Lung (tissue), 16 donors: ENCODE data around the gene FYB1. TPM values are rescaled to one million over a fixed set of nuclear protein-coding genes. Genes with fewer than 3 reads are reported as not detected.

Experiments
- ATAC-seq: fragments of 200-7000 bp; cut with Tn5 transposase; one replicate; pipeline ENCODE4 v1.9.1; 2020; ENCODE audit warnings: moderate number of reproducible peaks; ENCODE audit not compliant: insufficient read depth, low FRiP score
- DNase-seq, 3 donors: peaks; one replicate each; pipeline ENCODE4 v3.0.0-alpha.2; 2013 to 2017
- H3K27ac ChIP-seq, 2 donors: one replicate each; pipeline ENCODE4 v1.5.1; 2013; ENCODE audit warnings: mild to moderate bottlenecking in 2 of 2, moderate library complexity in 2 of 2, control low read depth in 1 of 2, inconsistent platforms in 1 of 2, low read depth in 1 of 2, low read length in 1 of 2
- H3K27me3 ChIP-seq, 3 donors: one replicate each; pipeline ENCODE4 v1.5.1; 2013; ENCODE audit warnings: low read length in 2 of 3; ENCODE audit not compliant: control insufficient read depth in 3 of 3, insufficient read depth in 3 of 3
- H3K36me3 ChIP-seq, 4 donors: one replicate each; pipeline ENCODE4 v1.5.1; 2013; ENCODE audit warnings: low read length in 4 of 4, mild to moderate bottlenecking in 1 of 4, moderate library complexity in 1 of 4; ENCODE audit not compliant: control insufficient read depth in 4 of 4, insufficient read depth in 4 of 4
- H3K4me1 ChIP-seq, 5 donors: one replicate each; pipeline ENCODE4 v1.5.1; 2013; ENCODE audit warnings: low read length in 5 of 5, mild to moderate bottlenecking in 2 of 5, moderate library complexity in 1 of 5; ENCODE audit not compliant: control insufficient read depth in 5 of 5, insufficient read depth in 5 of 5
- H3K4me3 ChIP-seq: one replicate; pipeline ENCODE4 v1.5.1; 2013; ENCODE audit warnings: mild to moderate bottlenecking, control low read depth, moderate library complexity
- H3K9ac ChIP-seq, 2 donors: one replicate each; pipeline ENCODE4 v1.5.1; 2013; ENCODE audit warnings: low read length in 2 of 2, control low read depth in 1 of 2; ENCODE audit not compliant: insufficient read depth in 1 of 2
- H3K9me3 ChIP-seq, 4 donors: one replicate each; pipeline ENCODE4 v1.5.1; 2013; ENCODE audit warnings: low read length in 3 of 4, mild to moderate bottlenecking in 1 of 4, moderate library complexity in 1 of 4; ENCODE audit not compliant: control insufficient read depth in 4 of 4, insufficient read depth in 3 of 4
- WGBS, 2 donors: extraction: QIAGEN DNeasy Blood & Tissue Kit; methylation state at CpG; one replicate each; pipeline ENCODE4 v1.1.7; 2013; 5-methylcytosine and 5-hydroxymethylcytosine counted together
- long read RNA-seq, 5 donors: transcript quantifications; one replicate each; lab custom pipeline, GENCODE V29; 2026
- polyA plus RNA-seq, 2 donors: library from polyadenylated mRNA; stranded (reverse); fragments of 200-250 nt; gene quantifications; one replicate each; pipeline ENCODE4 v1.2.1, GENCODE V29; 2013
- total RNA-seq, 2 donors: library from RNA; depleted of rRNA in 1 of 2; stranded (reverse); fragments of >200 nt in 1 of 2; gene quantifications; one replicate each; pipeline ENCODE4 v1.2.1, GENCODE V29; 2014 to 2021
- TF ChIP-seq, protein P1 (sequence below): IDR thresholded peaks from 2 replicates; pipeline ENCODE4 v1.5.1; 2012; ENCODE audit warnings: mild to moderate bottlenecking; ENCODE audit errors: control extremely low read depth, extremely low read depth
- donor health status: control.
- donor health status: control.
- donor health status: Bipolar disorder and iron deficiency.
- donor health status: healthy.
- donor health status: DM: yes; HTN: yes; CAD: no.

Gene FYB1, protein sequence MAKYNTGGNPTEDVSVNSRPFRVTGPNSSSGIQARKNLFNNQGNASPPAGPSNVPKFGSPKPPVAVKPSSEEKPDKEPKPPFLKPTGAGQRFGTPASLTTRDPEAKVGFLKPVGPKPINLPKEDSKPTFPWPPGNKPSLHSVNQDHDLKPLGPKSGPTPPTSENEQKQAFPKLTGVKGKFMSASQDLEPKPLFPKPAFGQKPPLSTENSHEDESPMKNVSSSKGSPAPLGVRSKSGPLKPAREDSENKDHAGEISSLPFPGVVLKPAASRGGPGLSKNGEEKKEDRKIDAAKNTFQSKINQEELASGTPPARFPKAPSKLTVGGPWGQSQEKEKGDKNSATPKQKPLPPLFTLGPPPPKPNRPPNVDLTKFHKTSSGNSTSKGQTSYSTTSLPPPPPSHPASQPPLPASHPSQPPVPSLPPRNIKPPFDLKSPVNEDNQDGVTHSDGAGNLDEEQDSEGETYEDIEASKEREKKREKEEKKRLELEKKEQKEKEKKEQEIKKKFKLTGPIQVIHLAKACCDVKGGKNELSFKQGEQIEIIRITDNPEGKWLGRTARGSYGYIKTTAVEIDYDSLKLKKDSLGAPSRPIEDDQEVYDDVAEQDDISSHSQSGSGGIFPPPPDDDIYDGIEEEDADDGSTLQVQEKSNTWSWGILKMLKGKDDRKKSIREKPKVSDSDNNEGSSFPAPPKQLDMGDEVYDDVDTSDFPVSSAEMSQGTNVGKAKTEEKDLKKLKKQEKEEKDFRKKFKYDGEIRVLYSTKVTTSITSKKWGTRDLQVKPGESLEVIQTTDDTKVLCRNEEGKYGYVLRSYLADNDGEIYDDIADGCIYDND
- total RNA-seq (10 to 100 TPM; 31.2 to 33.9 TPM), polyA plus RNA-seq (10 to 100 TPM in 1 of 2 donors, 1 to 10 TPM in 1; 4.5 to 51.4 TPM)
- long read RNA-seq, donor 1, partial matches to known transcripts: 0 of 2 reads
- long read RNA-seq, donor 1, other reads (novel, unspliced or antisense): 0 of 2 reads
- long read RNA-seq, donor 2: 0 reads
- long read RNA-seq, donor 3: 0 reads
- long read RNA-seq, donor 4: 0 reads
- long read RNA-seq, donor 5: 0 reads

DNA sequence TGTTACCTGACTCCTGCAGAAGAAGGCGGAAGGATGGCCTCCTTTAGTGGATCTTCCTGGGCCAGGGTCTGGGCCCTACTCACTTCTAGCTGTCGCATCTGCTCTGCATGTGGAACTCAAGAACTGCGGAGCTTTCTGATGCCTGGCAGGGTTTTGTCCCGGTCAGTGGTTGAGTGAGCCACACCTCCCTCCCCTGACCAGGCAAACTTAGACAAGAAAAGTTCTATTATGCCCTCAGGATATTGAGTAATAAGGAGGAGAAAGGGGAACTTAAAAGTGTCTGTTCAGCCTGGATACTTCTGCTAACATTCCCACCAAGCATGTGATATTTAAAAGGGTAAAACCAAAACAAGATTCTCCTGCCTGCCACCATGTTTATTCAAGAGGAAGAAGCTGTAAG, at the start of gene FYB1:
Gene FYB1 (minus strand): TSS at position 127 of the 400 bp plus-strand sequence. CDS start 16,603 bp downstream, outside the sequence.
- no peaks in the 10 kb centered on the region for H3K27me3 ChIP-seq
- no peaks in the 10 kb centered on the region for H3K9me3 ChIP-seq
- peak within 1 kb of the TSS in 1 of 2 donors; percentile 59 for H3K27ac ChIP-seq
- no peak within 1 kb of the TSS for H3K4me3 ChIP-seq
- peaks cover 0 to 13% (median 0%) of the 10 kb centered on the region in 5 donors for H3K4me1 ChIP-seq
- peak; percentile 48 for ATAC-seq
- 44 to 65% methylated on average over 4 of the region's 4 CpGs for WGBS, 2 donors
- H3K9ac ChIP-seq: no peak within 1 kb of the TSS
- TF ChIP-seq, protein P1, sequence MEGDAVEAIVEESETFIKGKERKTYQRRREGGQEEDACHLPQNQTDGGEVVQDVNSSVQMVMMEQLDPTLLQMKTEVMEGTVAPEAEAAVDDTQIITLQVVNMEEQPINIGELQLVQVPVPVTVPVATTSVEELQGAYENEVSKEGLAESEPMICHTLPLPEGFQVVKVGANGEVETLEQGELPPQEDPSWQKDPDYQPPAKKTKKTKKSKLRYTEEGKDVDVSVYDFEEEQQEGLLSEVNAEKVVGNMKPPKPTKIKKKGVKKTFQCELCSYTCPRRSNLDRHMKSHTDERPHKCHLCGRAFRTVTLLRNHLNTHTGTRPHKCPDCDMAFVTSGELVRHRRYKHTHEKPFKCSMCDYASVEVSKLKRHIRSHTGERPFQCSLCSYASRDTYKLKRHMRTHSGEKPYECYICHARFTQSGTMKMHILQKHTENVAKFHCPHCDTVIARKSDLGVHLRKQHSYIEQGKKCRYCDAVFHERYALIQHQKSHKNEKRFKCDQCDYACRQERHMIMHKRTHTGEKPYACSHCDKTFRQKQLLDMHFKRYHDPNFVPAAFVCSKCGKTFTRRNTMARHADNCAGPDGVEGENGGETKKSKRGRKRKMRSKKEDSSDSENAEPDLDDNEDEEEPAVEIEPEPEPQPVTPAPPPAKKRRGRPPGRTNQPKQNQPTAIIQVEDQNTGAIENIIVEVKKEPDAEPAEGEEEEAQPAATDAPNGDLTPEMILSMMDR: no peak
- peak in 2 of 3 donors; percentile 19 to 25 for DNase-seq
- H3K36me3 ChIP-seq: no peaks in the 10 kb centered on the region

DNA sequence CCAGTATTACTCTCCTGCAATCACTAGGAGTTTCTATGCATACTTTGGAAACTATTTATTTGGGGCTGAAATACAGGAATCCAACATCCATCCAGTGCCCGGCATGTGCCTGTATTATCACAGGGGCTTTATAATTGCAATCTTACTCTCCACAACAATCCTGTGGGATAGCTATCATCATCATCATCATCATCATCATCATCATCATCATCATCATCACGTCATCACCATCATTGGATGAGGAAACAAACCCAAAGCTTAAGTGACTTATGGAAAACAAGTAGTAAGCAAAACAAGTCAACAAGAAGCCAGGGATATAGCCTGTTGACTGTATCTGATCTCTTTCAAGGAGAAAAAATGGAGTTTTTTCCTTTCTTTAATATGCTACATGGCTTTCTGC, 47.8 kb upstream of the FYB1 start:
- no peak overlapping the region for H3K9ac ChIP-seq
- TF ChIP-seq, protein P1: no peak
- peak in 2 of 3 donors; percentile 53 to 62 for DNase-seq
- H3K27ac ChIP-seq: no peak overlapping the region
- no peaks in the 10 kb centered on the region for H3K36me3 ChIP-seq
- peaks cover 0 to 5% (median 0%) of the 10 kb centered on the region in 5 donors for H3K4me1 ChIP-seq
- H3K4me3 ChIP-seq: no peak overlapping the region
- no peak for ATAC-seq
- 80 to 85% methylated on average over 2 of the region's 2 CpGs for WGBS, 2 donors
- no peaks in the 10 kb centered on the region for H3K9me3 ChIP-seq
- no peaks in the 10 kb centered on the region for H3K27me3 ChIP-seq

DNA sequence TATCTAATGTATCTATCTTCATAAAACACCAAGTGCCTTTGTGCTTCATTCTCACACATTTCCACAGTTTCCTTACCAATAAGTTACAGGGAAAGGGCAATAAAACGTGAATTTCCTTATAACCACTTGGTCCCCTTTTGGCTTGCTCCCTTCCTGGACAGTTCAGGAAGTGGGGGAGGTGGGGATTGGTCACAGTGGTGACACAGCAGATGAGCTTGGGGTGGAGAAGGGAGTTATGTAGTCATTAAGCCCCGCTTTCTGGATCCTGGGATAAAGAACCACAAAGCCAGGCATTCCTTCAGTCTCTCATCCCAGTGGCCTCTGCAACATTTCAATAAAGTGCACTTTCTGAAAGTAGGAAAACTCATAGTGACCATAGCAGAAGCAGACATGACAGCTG, 47.1 kb upstream of the FYB1 start:
- Histone ChIP-seq H3K9ac (no peak overlapping the region), H3K4me1 (peaks cover 0 to 5% (median 0%) of the 10 kb centered on the region in 5 donors), H3K4me3 (no peak overlapping the region), H3K27me3 (no peaks in the 10 kb centered on the region), H3K9me3 (no peaks in the 10 kb centered on the region), H3K36me3 (no peaks in the 10 kb centered on the region), H3K27ac (no peak overlapping the region)
- TF ChIP-seq, protein P1: no peak
- 0% methylated on average over 2 of the region's 2 CpGs for WGBS, 2 donors
- ATAC-seq: no peak
- DNase-seq: no peak
